Smooth muscle cell (in vitro differentiated cells): ENCODE data around the gene IRX3. TPM values are rescaled to one million over a fixed set of nuclear protein-coding genes. Genes with fewer than 3 reads are reported as not detected.

ENCODE experiments used
- DNase-seq: peaks from one replicate; lab custom pipeline; 2025; ENCODE audit not compliant: unreplicated experiment; lab: John Stamatoyannopoulos, UW
- H2AFZ ChIP-seq: fragments of 200-600 bp; sonication (generic); 2 replicates; pipeline ENCODE4 v1.6.0; 2016; ENCODE audit warnings: antibody characterized with exemption, low read depth, mild to moderate bottlenecking
- H3F3A ChIP-seq: fragments of 200-600 bp; sonication (generic); 2 replicates; pipeline ENCODE4 v1.6.0; 2017; ENCODE audit warnings: antibody characterized with exemption, low read depth
- H3K27ac ChIP-seq: fragments of 200-600 bp; sonication (generic); 2 replicates; pipeline ENCODE4 v1.5.1; 2016; ENCODE audit warnings: low read depth, mild to moderate bottlenecking
- H3K27me3 ChIP-seq: fragments of 200-600 bp; sonication (generic); 2 replicates; pipeline ENCODE4 v1.6.1; 2016; ENCODE audit warnings: low read depth, mild to moderate bottlenecking
- H3K36me3 ChIP-seq: fragments of 200-600 bp; sonication (generic); 2 replicates; pipeline ENCODE4 v1.5.1; 2016; ENCODE audit warnings: low read depth
- H3K4me1 ChIP-seq: fragments of 200-600 bp; sonication (generic); 2 replicates; pipeline ENCODE4 v1.5.1; 2016; ENCODE audit warnings: low read depth
- H3K4me2 ChIP-seq: fragments of 200-600 bp; sonication (generic); 2 replicates; pipeline ENCODE4 v1.6.0; 2016; ENCODE audit warnings: mild to moderate bottlenecking
- H3K4me3 ChIP-seq: fragments of 200-600 bp; sonication (generic); 2 replicates; pipeline ENCODE4 v1.5.1; 2016; ENCODE audit warnings: mild to moderate bottlenecking
- H3K79me2 ChIP-seq: fragments of 200-600 bp; sonication (generic); 2 replicates; pipeline ENCODE4 v1.6.0; 2016; ENCODE audit warnings: low read depth, mild to moderate bottlenecking
- H3K9ac ChIP-seq: fragments of 200-600 bp; sonication (generic); 2 replicates; pipeline ENCODE4 v1.6.0; 2016; ENCODE audit warnings: low read depth
- H3K9me3 ChIP-seq: fragments of 200-600 bp; sonication (generic); replicated peaks from 2 replicates; pipeline ENCODE4 v1.5.1; 2016; ENCODE audit warnings: low read depth
- H4K20me1 ChIP-seq: fragments of 200-600 bp; sonication (generic); 2 replicates; pipeline ENCODE4 v1.6.0; 2016; ENCODE audit warnings: low read depth
- whole genome bisulfite sequencing: methylation state at CpG from one replicate; pipeline ENCODE4 v1.1.7; 2016; ENCODE audit warnings: low lambda C conversion rate; 5-methylcytosine and 5-hydroxymethylcytosine counted together
- polyA plus RNA-seq: library from polyadenylated mRNA; unstranded; fragments of >200 nt; fragmentation: Nextera tagmentation; extraction: Ambion mirVana; gene quantifications from 2 replicates; pipeline ENCODE4 v1.2.1, GENCODE V29; 2016
- total RNA-seq: library from RNA; depleted of rRNA; stranded (reverse); fragments of >200 nt; gene quantifications from 2 replicates; pipeline ENCODE4 v1.2.3, GENCODE V29; 2014
- TF ChIP-seq, protein P1 (sequence below): fragments of 200-600 bp; sonication (generic); IDR thresholded peaks from 2 replicates; pipeline ENCODE4 v1.5.1; 2017; ENCODE audit warnings: borderline replicate concordance, mild to moderate bottlenecking, antibody characterized with exemption; ENCODE audit not compliant: insufficient read depth, poor library complexity, severe bottlenecking

IRX3 gene
- total and polyA plus RNA-seq, 2 experiments from 2014 or later = 0.49 to 3.1 TPM

DNA sequence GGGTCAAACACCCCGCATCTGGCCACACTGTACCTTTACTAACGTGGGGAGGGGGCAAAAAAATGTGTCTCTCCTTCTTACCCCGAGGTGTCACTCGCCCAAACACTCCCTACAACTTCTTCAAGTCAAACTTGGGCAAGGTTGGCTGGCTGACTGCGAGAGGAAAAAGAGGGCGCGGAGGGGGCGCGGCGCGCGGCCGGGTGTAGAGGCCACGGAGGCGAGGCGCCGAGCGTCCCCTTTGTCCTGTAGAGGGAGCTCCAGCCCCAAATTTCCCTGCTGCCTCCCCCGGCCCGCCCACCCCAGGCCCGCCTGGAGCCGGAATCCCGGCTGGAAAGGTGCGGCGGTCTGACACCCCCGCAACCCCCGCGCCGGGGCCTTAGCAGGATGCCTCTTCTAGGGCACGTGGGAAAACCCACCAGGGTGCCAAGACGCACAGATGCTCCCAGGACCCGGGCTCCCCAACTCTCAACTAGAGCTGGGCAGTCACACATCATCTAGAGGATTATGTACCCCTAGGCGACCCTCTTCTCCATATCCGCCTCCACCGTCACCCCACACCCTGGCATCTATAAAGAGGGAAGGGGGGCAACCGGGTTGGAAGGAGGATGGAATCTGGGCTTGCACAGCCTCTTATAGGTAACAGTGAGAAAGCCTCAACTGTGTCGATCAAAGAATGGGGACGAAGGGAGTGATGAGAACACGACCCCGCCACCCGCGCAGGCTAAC, 4.2 kb downstream of the IRX3 start:
- no peak for DNase-seq
- WGBS = 5% methylated on average over 33 of the region's 42 CpGs
- Histone ChIP-seq H3K27ac (no peak overlapping the region), H3K27me3 (peaks cover 65% of the 10 kb centered on the region), H3K4me3 (peak overlapping the region; percentile 30), H3K9ac (no peak overlapping the region), H4K20me1 (no peaks in the 10 kb centered on the region), H3K79me2 (no peaks in the 10 kb centered on the region), H3K36me3 (no peaks in the 10 kb centered on the region), H3F3A (no peaks in the 10 kb centered on the region), H3K4me2 (peak overlapping the region; percentile 83), H2AFZ (peak overlapping the region; percentile 18), H3K4me1 (peaks cover 10% of the 10 kb centered on the region), H3K9me3 (no peaks in the 10 kb centered on the region)
- TF ChIP-seq, protein P1, sequence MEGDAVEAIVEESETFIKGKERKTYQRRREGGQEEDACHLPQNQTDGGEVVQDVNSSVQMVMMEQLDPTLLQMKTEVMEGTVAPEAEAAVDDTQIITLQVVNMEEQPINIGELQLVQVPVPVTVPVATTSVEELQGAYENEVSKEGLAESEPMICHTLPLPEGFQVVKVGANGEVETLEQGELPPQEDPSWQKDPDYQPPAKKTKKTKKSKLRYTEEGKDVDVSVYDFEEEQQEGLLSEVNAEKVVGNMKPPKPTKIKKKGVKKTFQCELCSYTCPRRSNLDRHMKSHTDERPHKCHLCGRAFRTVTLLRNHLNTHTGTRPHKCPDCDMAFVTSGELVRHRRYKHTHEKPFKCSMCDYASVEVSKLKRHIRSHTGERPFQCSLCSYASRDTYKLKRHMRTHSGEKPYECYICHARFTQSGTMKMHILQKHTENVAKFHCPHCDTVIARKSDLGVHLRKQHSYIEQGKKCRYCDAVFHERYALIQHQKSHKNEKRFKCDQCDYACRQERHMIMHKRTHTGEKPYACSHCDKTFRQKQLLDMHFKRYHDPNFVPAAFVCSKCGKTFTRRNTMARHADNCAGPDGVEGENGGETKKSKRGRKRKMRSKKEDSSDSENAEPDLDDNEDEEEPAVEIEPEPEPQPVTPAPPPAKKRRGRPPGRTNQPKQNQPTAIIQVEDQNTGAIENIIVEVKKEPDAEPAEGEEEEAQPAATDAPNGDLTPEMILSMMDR = peak; percentile 83

- Histone ChIP-seq H3K4me3 (peak overlapping the region; percentile 30), H3K4me2 (peak overlapping the region; percentile 83)
These were observed 4.9 kb downstream of the IRX3 start for GRCh38 chr16:54281535-54282201.

DNA sequence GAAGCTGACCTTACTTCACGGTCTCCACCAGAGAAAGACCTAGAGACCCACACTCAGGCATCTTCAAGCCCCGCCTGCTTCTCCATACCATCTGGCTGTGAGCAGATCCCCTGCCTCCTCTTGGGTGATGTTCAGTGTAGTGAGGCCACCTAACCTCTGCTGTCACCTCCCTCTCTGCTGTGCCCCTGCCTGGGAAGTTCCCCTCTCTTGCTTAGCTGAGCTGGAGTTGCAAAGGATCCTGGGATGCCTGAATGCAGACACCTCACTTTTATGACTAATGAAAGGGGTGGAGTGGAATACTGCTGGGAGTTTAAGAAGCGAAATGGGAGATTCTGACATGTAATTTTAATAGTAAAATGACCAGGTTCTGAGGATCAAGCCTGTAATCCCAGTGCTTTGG, 5.8 kb downstream of the IRX3 start:
- Histone ChIP-seq H4K20me1 (no peaks in the 10 kb centered on the region), H3K4me2 (no peak overlapping the region), H3K9me3 (no peaks in the 10 kb centered on the region), H3K4me1 (peaks cover 10% of the 10 kb centered on the region), H3K4me3 (no peak overlapping the region), H3K27me3 (peaks cover 53% of the 10 kb centered on the region), H3K9ac (no peak overlapping the region), H3F3A (no peaks in the 10 kb centered on the region), H3K36me3 (no peaks in the 10 kb centered on the region), H3K27ac (no peak overlapping the region), H2AFZ (no peak overlapping the region), H3K79me2 (no peaks in the 10 kb centered on the region)
- TF ChIP-seq, protein P1 = no peak
- 73% methylated on average over 3 of the region's 3 CpGs for WGBS
- no peak for DNase-seq

More at GRCh38 chr16:54281535-54282201, 4.9 kb downstream of the IRX3 start:
- no peak overlapping the region for H3K9ac ChIP-seq
- no peaks in the 10 kb centered on the region for H3K79me2 ChIP-seq
- H3K27ac ChIP-seq = no peak overlapping the region
- peaks cover 10% of the 10 kb centered on the region for H3K4me1 ChIP-seq
- TF ChIP-seq, protein P1 = no peak
- no peak for DNase-seq
- no peaks in the 10 kb centered on the region for H3K36me3 ChIP-seq
- H3K27me3 ChIP-seq = peaks cover 60% of the 10 kb centered on the region
- H3K9me3 ChIP-seq = no peaks in the 10 kb centered on the region
- no peaks in the 10 kb centered on the region for H4K20me1 ChIP-seq
- WGBS = 6% methylated on average over 48 of the region's 53 CpGs
- no peaks in the 10 kb centered on the region for H3F3A ChIP-seq
- H2AFZ ChIP-seq = peak overlapping the region; percentile 18
